Fibroblast of lung (primary cell): Measurements from ENCODE around the gene TMEM222. TPM values are rescaled to one million over a fixed set of nuclear protein-coding genes. Genes with fewer than 3 reads are reported as not detected.

Source experiments
- DNase-seq, 2 donors: peaks; one replicate each; pipeline versions ENCODE4 v3.0.0 to v3.0.0-alpha.2; 2010; ENCODE audit warnings: low read depth in 2 of 2
- H2AFZ ChIP-seq: 2 replicates; pipeline ENCODE4 v1.5.1; 2012; ENCODE audit warnings: low read length, control low read depth, inconsistent platforms
- H3K27ac ChIP-seq: 2 replicates; pipeline ENCODE4 v1.5.1; 2011; ENCODE audit warnings: low read length, control low read depth; ENCODE audit not compliant: insufficient read depth
- H3K27me3 ChIP-seq: 2 replicates; pipeline ENCODE4 v1.5.1; 2011; ENCODE audit warnings: mild to moderate bottlenecking, low read length; ENCODE audit not compliant: control insufficient read depth, insufficient read depth
- H3K36me3 ChIP-seq: 2 replicates; pipeline ENCODE4 v1.5.1; 2011; ENCODE audit warnings: low read length; ENCODE audit not compliant: control insufficient read depth, insufficient read depth
- H3K4me1 ChIP-seq: 2 replicates; pipeline ENCODE4 v1.5.1; 2011; ENCODE audit warnings: low read length; ENCODE audit not compliant: control insufficient read depth, insufficient read depth; ENCODE audit errors: extremely low read depth
- H3K4me2 ChIP-seq: 2 replicates; pipeline ENCODE4 v1.5.1; 2011; ENCODE audit warnings: low read length, control low read depth; ENCODE audit not compliant: insufficient read depth; ENCODE audit errors: extremely low read depth
- H3K4me3 ChIP-seq, 4 experiments: fragments of 200-600 bp in 1 of 4; sonication (generic) in 1 of 4; replicated peaks in 1 of 4; 2 replicates each; pipeline ENCODE4 v1.5.1; 2011 to 2016; ENCODE audit warnings: low read length in 4 of 4, low read depth in 3 of 4, mild to moderate bottlenecking in 3 of 4, control low read depth in 2 of 4, inconsistent platforms in 1 of 4, mixed read lengths in 1 of 4; ENCODE audit not compliant: insufficient read depth in 1 of 4; ENCODE audit errors: control extremely low read depth in 1 of 4
- H3K79me2 ChIP-seq: 2 replicates; pipeline ENCODE4 v1.5.1; 2012; ENCODE audit warnings: mild to moderate bottlenecking, low read length, inconsistent platforms; ENCODE audit not compliant: control insufficient read depth, insufficient read depth
- H3K9ac ChIP-seq: 2 replicates; pipeline ENCODE4 v1.5.1; 2011; ENCODE audit warnings: mild to moderate bottlenecking, low read length, control low read depth; ENCODE audit not compliant: insufficient read depth
- H3K9me3 ChIP-seq: 2 replicates; pipeline ENCODE4 v1.5.1; 2012; ENCODE audit warnings: low read depth, low read length; ENCODE audit not compliant: control insufficient read depth, insufficient read depth
- H4K20me1 ChIP-seq: 2 replicates; pipeline ENCODE4 v1.5.1; 2011; ENCODE audit warnings: low read length; ENCODE audit not compliant: control insufficient read depth, insufficient read depth; ENCODE audit errors: extremely low read depth
- EZH2 ChIP-seq: IDR thresholded peaks from 2 replicates; pipeline ENCODE4 v1.5.1; 2012; ENCODE audit warnings: low read length, control low read depth, mild to moderate bottlenecking; ENCODE audit errors: missing control alignments
- polyA plus RNA-seq, 2 donors: library from polyadenylated mRNA; depleted of rRNA in 1 of 2; stranded (reverse) in 1 of 2; unstranded in 1 of 2; fragments of >200 nt; gene quantifications; 2 replicates each; pipeline ENCODE4 v1.2.1, GENCODE V29; 2011 to 2012; ENCODE audit warnings: missing spikeins in 1 of 2
- total RNA-seq: library from RNA; depleted of rRNA; stranded (reverse); fragments of >200 nt; gene quantifications from 2 replicates; pipeline ENCODE4 v1.2.1, GENCODE V29; 2014
- TF ChIP-seq, protein P1 (sequence below), 2 donors: IDR thresholded peaks in 1 of 2; conservative IDR thresholded peaks in 1 of 2; 1 replicate in 1 of 2; 2 replicates in 1 of 2; pipeline ENCODE4 v1.5.1; 2011 to 2012; ENCODE audit warnings: low read length in 2 of 2, control low read depth in 1 of 2, inconsistent platforms in 1 of 2, low read depth in 1 of 2, mild to moderate bottlenecking in 1 of 2

The TMEM222 gene
- total and polyA plus RNA-seq, 2 donors (not counting 1 experiment from before 2014, with no cell fraction given): 21.6 to 37.1 TPM

DNA sequence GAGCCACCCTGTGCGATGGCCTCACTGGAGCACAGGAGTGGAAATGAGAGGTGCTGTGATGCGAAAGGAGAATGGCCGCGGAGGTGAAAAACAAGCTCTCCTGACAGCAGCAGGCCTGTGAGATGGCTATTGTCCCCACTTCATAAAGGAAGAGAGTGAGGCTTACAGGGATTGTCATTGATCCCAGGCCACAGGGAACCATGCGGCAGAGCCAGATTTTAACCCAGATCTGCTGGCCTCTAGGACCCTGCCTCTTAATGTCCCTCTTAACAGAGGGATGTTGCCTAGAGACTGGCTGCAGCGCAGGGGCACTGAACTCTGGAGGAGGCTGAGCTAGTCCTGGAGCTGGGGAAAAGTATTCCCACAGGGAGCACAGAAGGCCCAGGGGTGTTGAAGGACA lies 16.8 kb downstream of the TMEM222 start:
- Histone ChIP-seq H3K36me3 (peaks cover 16% of the 10 kb centered on the region), H3K9ac (no peak overlapping the region), H3K79me2 (no peaks in the 10 kb centered on the region), H3K4me1 (peaks cover 8% of the 10 kb centered on the region), H3K4me2 (no peak overlapping the region), H3K4me3 (no peak overlapping the region), H4K20me1 (no peaks in the 10 kb centered on the region), H3K9me3 (no peaks in the 10 kb centered on the region), H3K27ac (no peak overlapping the region), H3K27me3 (no peaks in the 10 kb centered on the region), H2AFZ (no peak overlapping the region)
- no peak for TF ChIP-seq EZH2
- TF ChIP-seq, protein P1, sequence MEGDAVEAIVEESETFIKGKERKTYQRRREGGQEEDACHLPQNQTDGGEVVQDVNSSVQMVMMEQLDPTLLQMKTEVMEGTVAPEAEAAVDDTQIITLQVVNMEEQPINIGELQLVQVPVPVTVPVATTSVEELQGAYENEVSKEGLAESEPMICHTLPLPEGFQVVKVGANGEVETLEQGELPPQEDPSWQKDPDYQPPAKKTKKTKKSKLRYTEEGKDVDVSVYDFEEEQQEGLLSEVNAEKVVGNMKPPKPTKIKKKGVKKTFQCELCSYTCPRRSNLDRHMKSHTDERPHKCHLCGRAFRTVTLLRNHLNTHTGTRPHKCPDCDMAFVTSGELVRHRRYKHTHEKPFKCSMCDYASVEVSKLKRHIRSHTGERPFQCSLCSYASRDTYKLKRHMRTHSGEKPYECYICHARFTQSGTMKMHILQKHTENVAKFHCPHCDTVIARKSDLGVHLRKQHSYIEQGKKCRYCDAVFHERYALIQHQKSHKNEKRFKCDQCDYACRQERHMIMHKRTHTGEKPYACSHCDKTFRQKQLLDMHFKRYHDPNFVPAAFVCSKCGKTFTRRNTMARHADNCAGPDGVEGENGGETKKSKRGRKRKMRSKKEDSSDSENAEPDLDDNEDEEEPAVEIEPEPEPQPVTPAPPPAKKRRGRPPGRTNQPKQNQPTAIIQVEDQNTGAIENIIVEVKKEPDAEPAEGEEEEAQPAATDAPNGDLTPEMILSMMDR (conservative IDR thresholded peaks at IDR 0.05 in 1 of 2, IDR thresholded peaks at IDR 0.05 in 1 of 2; ENCODE audit: low read depth in 1 of 2, low read length in 2 of 2): no peak
- no peak for DNase-seq

DNA sequence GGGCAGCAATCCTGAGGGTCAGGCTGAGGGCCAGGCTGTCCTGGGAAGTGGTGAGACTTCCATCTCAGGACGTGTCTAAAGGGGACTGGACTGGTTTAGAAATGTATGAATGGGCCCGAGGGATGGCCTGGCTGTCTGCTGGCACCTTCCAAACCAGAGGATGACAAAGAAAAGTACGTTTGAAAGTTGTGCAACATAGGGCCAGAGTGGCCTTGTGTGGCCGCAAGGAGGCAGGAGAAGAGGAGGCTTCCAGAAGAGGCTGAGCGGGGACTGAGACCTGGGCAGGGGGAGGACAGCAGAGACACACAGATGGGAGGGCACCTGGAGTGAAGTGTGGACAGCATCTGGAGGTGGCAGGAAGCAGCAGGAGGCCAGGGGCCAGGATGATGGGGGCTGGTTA lies 17.2 kb downstream of the TMEM222 start:
- no peaks in the 10 kb centered on the region for H3K9me3 ChIP-seq
- H4K20me1 ChIP-seq: no peaks in the 10 kb centered on the region

DNA sequence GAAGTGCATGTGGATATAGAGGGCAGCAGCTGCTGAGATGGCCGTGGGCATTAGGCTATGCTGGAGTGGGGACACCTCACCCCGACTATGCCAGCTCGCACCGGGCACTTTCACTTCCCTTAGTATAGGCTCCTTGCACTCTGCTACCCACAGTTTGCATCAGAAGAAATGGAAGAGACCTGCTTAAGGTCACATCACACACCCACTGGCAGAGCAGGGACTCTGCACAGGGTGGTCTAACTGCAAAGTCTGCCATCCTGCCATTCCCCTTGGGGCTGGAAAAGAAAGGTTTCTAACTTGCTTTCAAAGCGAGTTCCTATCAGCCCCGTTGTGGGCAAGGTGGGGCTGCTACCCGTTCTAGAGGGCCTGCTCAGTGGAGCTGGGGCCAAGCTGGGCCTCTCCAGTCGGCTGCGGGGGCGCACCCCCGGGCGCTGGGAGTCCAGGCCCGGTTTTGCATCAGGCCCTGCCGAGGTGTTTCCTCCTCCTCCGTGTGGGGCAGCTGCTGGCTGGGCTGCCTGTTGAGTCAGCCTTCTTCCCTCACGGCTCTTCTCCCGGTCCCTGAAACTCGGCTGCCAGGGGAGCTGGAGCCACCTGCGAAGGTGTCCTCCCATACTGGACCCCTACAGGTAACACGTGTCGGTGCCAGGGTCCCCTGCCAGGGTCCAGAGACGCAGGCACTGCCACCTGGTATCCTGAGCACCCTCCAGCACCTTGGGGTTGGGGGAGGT lies 19.7 kb downstream of the TMEM222 start, which contains the start of gene SYTL1:
TSS of gene SYTL1 (plus strand) at position 498 of the 728 bp plus-strand sequence. CDS start 3,313 bp downstream, outside the sequence.
- no peak within 1 kb of the TSS for H3K27ac ChIP-seq
- no peak within 1 kb of the TSS for H3K9ac ChIP-seq
- H3K36me3 ChIP-seq: no peaks in the 10 kb centered on the region
- no peak within 1 kb of the TSS for H2AFZ ChIP-seq
- no peaks in the 10 kb centered on the region for H3K9me3 ChIP-seq
- peak; percentile 56 to 73 for DNase-seq
- peak within 1 kb of the TSS; percentile 37 for H3K4me2 ChIP-seq
- TF ChIP-seq EZH2: no peak
- TF ChIP-seq, protein P1 (conservative IDR thresholded peaks at IDR 0.05 in 1 of 2, IDR thresholded peaks at IDR 0.05 in 1 of 2; ENCODE audit: low read depth in 1 of 2, low read length in 2 of 2): no peak
- peaks cover 8% of the 10 kb centered on the region for H3K4me1 ChIP-seq
- H4K20me1 ChIP-seq: no peaks in the 10 kb centered on the region
- H3K79me2 ChIP-seq: no peaks in the 10 kb centered on the region
- H3K27me3 ChIP-seq: no peaks in the 10 kb centered on the region
- peak within 1 kb of the TSS in 1 of 4 experiments; percentile 8 for H3K4me3 ChIP-seq

More for the DNA sequence above, 17.2 kb downstream of the TMEM222 start:
- TF ChIP-seq, protein P1 (conservative IDR thresholded peaks at IDR 0.05 in 1 of 2, IDR thresholded peaks at IDR 0.05 in 1 of 2; ENCODE audit: low read depth in 1 of 2, low read length in 2 of 2): no peak
- no peak for TF ChIP-seq EZH2
- no peak overlapping the region for H2AFZ ChIP-seq
- no peak overlapping the region for H3K9ac ChIP-seq
- peaks cover 8% of the 10 kb centered on the region for H3K4me1 ChIP-seq
- H3K27me3 ChIP-seq: no peaks in the 10 kb centered on the region
- H3K4me3 ChIP-seq: no peak overlapping the region
- no peak overlapping the region for H3K4me2 ChIP-seq
- H3K36me3 ChIP-seq: peaks cover 12% of the 10 kb centered on the region
- DNase-seq: no peak
- no peak overlapping the region for H3K27ac ChIP-seq
- H3K79me2 ChIP-seq: no peaks in the 10 kb centered on the region
